Nucleus accumbens (tissue), 56 donors: ENCODE results near the gene MRNIP.

Source experiments
- DNase-seq, 56 donors: peaks; one replicate each; lab custom pipeline; 2025; lab: John Stamatoyannopoulos, UW

The MRNIP gene

DNA sequence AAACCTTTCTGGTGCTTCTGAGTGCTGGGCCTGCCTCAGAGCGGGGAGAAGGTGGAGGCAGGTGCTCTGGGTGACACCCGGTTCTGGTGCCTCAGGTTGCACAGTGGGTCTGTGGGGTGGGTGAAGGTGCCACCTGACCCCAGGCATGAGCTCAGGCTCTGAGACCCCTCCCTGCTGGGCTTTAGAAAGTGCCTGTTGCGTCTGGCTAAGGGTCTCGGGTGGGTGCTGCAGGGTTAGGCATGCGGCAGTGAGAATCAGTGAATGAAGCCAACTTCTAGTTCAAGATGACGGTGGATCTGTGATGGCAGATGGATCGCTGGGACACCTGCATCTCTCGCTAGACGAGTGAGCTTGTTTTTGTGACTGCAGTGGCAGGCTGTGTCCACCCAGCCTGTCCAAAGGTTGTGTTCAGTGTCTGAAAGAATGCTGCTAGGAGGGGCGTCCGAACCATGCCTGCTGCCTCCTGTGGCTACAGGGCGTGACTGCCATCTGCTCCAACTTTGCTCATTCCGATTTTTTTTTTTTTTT is 32.9 kb downstream of the MRNIP start:
- DNase-seq: no peak

DNA sequence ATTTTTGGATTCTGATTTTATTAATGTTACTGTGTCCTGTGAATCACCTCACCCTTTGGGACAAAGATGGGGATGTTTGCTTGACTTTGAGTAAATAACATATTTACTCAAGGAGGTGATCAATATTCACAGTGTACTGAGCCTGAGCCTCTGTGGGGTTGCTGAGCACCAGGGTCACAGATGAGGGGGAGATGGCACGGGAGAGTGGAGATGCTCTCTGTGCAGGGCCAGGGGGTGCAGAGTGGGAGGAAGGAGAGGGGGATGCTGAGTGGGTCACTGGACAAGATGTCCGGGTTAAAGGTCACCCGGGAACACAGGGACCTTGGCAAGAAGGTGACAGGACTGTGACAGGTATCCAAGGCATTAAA is 33.9 kb downstream of the MRNIP start:
- no peak for DNase-seq

DNA sequence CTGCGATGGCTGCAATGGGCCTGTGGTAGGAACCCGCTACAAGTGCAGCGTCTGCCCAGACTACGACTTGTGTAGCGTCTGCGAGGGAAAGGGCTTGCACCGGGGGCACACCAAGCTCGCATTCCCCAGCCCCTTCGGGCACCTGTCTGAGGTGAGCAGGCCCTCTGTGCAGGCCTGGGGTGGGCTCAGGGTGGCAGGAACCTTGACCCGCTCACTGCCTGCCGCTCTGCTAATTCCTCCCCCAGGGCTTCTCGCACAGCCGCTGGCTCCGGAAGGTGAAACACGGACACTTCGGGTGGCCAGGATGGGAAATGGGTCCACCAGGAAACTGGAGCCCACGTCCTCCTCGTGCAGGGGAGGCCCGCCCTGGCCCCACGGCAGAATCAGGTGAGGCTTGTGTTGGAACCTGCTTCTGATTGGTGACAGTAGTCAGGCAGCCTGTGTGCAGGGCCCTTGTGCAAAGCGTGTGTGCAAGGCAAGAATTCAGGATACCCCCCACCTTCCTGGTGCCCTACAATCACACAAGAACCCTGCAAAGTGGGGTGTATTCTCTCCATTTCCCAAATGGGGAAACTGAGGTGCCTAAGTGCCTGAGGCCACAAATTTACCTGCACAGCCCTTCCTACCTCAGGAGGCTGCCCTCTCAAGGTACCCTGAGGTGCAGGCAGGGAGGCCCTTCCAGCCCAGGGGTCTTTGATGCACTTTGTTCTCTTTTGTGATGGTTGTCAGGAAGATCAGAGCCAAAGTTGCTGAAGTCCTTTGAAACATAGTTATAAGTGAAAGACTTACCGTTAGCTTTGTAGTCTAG is 34.5 kb downstream of the MRNIP start:
- no peak for DNase-seq

DNA sequence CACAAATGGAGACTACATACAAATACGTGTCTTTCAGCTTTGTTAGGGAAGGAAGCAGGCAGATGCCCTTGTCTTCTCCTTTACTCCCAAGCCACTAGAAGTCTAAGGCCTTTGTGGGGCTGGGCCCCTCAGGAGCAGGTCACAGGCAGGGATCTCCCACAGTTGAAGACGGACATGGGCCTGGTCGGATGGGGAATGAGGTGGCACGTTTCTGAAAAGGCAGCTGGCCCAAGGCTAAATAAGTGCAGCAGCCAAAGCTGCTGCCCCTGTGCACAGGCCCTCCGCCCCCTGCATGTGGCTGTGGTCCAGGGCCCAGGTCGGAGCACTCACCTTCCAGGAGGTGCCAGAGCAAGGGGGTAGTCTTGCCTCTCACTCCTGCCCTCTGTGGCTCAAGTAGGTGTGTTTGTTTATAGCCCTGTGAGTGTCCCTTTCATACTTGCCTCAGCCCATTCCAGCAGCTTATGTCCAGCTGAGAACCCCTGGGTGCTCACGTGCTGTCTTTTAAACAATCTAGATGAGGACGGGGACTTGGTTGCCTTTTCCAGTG is 36.1 kb downstream of the MRNIP start:
- DNase-seq: no peak

DNA sequence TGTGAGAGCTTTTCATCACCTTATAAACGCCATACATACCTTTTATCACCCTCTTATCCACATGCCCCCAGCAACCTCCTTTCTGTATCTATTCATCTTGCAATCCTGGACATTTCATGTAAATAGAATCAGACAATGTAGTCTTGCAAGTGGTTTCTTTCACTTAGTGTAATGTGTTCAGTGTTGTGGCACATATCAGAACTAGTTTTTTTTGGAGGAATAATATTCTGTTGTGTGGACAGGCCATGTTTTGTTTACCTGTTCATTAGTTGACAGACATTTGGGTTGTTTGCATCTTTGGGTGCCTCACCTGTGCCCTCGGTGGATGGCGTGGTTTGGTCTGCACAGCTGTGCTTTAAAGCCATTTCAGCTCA is 36.6 kb downstream of the MRNIP start:
- no peak for DNase-seq

DNA sequence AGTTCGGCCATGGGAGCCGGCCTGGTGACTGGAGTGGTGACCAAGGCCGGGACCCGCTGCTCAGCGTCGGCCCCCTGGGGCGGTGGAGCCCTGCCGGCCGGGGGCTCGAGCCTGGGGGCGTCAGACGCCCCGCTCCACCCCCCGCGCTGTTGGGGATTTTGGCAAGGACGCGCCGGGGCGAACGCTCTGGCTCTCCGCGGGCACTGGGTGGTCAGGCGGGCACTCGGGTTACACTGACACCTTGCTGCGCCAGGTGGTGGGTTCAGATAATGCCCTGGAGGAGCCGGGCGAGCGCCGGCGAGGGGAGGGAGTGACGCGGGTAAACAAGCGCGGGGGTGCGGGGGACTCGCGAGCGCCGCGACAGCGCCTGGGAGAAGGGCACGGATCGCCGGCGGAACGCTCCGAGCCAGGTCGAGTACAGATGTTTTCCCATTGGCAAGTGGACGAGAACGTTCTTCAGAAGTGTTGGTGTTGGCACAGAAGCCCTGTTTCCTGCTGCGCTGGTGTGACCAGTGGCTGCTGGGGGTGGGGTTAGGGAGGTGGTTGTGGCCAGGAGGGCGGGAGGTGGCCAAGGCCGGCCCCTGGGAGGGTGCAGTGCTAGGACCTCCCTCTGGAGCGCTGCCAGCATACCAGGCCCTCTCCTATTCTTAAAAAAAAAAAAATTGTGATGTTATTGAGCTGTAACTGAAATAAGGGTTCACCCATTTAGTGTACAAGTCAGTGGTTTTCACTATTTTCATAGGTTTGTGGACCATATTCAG is 37.1 kb downstream of the MRNIP start:
- DNase-seq: peak in 55 of 56 donors; percentile 35 to 93 (median 80)

DNA sequence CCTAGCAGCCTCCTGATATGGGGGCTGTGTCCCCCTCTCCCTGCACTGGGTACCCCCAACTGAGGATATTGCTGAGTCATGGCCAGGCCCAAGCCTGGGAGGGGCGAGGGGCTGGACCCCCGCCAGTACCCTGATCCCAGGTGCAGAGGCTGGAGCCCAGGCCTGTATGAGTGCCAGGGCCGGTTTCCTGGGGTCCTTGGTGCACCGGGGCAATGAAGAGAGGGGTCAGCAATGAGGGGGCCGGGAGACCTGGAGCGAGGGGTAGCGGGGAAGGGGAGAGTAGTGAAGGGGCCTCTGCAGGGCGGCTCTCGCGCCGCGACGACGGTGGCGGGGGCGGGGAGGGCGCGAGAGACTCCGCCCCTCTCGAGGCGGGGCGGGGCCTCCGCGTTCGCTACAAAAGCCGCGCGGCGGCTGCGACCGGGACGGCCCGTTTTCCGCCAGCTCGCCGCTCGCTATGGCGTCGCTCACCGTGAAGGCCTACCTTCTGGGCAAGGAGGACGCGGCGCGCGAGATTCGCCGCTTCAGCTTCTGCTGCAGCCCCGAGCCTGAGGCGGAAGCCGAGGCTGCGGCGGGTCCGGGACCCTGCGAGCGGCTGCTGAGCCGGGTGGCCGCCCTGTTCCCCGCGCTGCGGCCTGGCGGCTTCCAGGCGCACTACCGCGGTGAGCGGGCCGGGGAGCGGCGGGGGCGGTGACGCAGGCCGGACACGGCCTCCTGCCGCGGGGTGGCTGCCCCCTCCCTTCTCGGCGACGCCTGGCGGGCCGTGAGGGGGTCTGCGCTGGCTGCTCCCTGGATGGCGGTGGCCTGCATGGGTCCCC is 37.9 kb downstream of the MRNIP start, which contains the start of gene SQSTM1:
Gene SQSTM1 (plus strand): TSS at position 423 of the 815 bp plus-strand sequence. CDS start 32 bp downstream, at position 455.
- peak in 54 of 56 donors; percentile 56 to 93 (median 83) for DNase-seq

DNA sequence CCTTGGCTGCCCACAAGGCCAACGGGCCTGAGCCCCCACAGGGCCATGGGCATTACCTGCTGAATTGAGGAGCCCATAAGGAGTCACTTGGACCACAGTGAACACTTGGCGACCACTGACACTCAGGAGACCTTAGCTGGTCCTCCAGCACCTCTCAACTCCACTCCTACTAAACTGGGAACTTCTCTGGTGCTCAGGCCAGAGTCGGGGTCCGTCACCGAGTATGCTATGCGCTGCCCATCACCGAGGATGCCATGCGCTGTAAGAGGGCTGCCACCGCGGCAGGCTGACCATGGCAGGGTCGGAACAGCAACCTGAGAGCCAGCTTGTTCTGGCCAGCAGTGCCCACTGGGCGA is 38.5 kb downstream of the MRNIP start:
- DNase-seq: peak in 5 of 56 donors; percentile 51 to 69 (median 55)

DNA sequence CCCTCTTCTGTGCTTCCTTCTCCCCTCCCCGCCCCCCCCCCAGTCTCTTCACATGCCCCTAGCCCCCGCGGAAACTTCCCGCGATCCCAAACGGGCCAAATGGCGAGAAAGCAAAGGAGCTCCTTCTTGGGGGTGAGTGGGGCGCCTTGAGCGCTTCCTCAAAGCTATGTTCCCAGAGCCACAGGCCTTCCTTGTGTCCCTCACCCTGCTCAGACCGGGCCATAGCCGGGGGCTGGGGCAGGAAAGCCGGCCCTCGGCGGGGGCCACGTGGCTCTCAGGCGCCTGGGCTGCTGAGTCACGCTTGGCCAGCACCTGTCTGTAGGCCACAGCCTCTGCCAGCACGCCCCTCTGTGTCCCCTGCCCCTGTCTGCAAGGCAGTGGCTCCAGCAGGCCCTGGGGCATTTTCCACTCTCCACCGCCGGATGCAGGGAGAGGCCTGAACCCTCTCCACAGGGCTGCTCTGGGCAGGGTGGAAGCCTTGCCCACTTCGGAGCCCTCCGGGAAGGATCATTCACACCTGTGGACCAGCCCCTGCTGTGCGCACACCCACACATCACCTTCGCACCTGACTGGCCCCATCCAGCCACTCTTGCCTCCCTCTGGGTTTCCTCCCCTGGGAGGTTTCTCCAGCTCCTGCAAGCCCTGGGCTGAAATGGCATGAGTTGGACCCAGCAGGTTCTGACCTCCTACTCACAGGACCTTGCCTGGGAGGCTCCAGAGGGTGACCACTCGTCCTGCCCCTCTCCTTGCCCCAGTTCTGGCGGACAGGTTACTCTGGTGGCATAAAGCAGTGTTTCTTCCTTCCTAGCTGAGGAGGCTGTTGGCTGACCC is 39.1 kb downstream of the MRNIP start:
- DNase-seq: peak in 45 of 56 donors; percentile 32 to 90 (median 74)

DNA sequence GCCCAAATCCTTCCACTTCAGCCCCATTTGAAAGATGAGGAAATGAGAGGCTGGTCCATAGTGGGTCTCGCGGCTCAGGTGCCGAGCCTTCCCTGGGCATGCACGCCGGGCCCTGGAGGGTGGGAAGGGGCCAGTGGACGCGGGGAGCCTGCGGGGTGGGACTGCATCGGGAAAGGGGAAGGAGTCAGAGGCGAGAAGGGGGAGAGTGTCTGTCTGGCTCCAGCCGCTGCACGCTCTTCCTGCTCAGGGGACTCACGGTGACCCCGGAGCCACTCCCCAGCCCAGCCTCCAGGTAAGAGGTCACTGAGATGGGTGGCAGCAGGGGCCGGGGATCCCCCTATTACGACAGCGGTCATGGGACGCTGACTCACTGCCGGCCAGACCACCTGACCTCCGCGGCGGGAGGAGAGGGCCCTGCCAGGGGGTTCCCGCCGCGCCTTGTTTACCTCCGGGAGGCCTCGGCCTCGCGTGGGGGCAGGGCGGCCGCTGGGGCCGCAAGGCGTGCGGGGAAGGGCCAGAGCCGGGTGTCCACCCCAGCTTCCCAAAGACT is 39.8 kb downstream of the MRNIP start:
- DNase-seq: peak; percentile 30 to 95 (median 90)

DNA sequence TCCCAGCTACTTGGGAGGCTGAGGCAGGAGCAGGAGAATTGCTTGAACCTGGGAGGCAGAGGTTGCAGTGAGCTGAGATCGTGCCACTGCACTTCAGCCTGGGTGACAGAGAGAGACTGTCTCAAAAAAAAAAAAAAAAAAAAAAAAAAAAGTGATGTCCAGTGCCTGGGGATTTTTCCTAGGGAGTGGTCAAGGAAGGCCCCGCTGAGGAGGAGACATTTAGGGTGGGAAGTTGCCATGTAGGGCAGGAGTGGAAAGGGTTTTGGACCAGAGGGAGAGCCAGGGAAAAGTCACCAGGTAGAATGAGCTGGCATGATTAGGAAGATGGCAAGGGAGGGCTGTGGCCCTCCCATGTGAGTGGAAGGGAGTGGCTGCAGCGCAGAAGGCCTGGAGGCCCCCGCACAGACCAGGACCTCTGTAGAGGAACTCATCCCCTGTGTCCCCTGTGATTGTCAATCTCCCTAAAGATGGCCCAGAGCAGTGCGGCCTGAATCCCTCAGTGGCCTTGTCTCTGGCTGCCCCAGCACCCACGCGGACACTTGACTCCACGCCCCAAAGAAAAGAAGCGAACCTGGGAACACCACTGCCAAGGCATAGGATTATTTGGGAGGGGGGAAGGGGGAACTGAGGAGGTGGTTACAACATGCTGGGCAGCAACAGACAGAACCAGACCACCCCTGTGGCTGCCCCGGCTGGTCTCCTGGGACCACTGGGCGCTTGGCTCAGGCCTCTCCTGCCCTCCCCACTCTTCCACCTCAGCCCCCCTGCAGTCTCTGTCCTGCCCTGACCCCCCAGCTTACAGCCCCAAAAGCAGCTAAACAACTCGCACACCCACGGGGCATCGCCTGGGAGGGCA is 40.5 kb downstream of the MRNIP start:
- DNase-seq: peak in 4 of 56 donors; percentile 13 to 65 (median 54)

DNA sequence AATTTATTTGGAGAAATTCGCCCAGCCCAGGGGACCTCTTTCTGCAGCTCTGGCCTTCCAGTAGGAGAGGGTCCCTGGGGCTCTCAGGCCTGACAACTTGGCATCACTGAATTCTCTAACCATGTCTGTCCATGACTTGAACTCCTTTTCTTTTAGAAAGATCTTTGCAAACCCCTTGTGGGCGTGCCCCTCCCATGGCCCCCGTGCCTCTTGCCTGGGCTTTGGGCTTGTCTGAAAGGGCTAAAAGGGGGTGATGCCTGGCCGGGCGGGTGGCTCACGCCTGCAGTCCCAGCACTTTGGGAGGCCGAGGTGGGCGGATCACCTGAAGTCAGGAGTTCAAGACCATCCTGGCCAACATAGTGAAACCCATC is 41.2 kb downstream of the MRNIP start:
- DNase-seq: no peak

DNA sequence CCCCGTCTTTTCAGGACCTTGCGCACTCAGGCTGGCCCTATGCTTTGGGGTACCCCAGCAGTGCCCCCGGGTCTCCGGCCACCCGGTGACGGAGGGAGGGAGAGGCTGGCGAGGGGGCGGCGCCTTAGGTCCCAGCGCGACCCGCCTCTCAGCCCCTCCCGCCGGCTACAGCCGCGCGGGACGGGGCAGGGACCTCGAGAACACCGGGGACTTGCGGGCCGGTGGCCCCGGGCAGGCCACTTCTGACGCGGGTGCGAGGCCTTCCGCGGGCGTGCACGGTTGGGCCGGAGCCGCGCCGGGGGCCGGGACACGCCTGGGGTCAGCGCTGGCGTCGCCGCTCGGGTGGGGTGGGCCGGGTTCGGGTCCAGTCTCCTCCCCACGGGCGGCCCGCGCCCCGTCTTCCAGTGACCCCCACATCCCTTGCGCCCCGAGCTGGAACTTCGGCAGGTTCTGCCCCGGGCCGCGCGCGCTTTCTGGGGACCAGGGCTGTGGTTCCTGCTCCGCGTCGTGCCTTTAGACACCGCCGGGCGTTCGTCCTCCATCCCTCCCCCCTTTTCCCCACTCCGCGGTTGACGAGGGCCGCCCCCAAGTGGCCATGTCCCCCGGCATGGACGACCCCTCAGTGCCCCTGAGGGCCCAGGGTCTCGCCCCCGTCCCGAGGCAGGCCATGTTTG is 41.7 kb downstream of the MRNIP start:
- peak in 2 of 56 donors; percentile 13 to 42 for DNase-seq

DNA sequence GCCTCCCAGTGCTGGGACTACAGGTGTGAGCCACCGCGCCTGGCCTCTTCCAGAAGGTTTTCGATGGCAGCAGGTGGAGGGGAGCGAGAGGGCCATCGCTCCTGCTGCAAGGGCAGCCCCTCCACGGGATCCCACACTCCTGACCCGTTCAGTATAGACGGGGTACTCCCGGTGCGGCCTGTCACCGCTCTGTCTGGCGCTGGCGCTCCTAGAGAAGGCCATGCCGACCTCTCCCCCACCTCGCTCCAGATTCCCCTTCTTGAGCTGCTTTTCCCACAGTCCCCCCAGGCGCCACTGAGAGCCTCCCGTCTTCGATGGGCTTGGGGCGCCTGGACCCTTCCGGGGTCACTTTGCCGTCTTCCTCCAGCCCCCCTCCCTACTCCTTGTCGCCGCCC is 42.2 kb downstream of the MRNIP start:
- DNase-seq: no peak

DNA sequence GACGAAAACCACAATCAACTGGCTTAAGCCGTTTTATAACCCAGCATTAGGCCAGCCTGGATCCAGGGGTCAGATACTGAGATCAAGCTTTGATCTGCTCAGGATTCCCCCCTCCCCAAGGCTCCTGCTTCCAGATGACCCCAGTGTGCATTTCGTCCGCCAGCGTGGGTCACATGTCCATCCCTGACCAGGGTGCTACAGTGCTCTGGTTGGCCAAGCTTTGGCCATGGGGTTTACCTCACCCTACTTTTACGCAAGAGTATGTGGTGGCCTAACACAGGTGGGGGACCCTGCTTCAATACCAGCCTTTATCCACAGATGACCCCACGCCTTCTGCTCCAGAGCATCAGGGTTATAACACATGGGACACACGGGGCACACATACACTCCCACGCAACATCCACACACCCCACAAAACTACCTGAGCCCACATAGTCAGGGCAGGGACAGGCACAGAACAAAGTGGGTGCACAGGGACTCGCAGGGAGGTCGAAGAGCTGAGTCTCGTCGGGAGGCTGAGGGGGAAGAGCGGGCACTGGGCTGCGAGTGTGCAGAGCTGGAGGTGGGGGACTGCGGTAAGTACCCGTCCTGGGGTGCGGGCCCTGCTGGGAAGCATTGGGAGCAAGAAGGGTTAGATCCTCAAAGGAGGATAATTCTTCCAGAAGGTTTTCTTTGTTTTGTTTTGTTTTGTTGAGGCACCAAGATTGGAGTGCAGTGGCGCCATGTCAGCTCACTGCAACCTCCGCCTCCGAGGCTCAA is 42.9 kb downstream of the MRNIP start:
- no peak for DNase-seq

DNA sequence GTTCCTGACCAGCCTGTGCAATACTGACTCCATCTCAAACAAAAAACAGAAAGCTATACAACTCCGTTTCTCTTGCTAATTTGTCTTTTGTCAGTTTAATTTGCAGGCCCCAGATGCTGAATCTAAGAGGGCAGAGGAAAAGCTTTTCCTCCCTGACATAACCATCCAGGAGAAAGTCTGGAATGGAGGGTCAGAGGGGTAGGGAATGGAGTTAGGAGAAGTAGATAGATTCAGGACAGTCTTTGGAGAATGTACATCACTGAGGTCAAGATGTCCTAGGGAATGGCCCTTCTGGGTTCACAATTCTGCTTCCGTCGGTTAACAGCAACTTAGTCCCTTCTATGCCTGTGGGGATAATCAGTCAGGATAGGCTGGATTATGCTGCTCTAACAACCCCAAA is 44.5 kb downstream of the MRNIP start:
- DNase-seq: no peak

DNA sequence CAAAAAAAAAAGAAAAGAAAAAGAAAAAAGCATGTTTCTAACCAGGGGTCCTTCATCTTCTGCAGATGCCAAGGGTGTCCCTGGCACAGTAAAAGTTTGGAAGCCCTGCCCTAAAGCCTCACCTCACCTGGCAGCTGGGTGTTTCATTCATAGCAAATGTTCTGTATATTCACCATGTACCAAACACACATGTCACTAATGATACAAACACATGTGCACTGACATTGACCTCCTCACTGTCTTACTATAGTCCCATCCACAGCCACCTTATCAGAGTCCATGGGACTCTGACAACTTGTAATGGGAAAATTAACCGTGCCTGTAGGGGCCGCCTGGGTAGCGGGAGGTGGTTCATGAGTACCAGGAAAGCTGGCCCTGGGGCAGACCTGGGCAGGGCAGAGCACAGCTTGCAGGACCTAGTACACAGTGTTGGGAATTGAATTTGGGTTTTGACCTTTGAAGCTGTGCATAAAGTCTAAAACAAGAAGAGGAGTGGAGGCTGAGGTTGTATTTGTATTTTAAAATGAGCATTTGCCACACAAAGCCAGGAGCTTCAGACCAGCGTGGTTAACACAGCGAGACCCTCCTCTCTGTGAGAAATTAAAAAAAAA is 45.5 kb downstream of the MRNIP start:
- no peak for DNase-seq
